Measurements from ENCODE around the gene DOCK1. TPM values are rescaled to one million over a fixed set of nuclear protein-coding genes. Genes with fewer than 3 reads are reported as not detected.

DOCK1 gene
- total RNA-seq, 1 experiment from 2014 or later = 60.4 TPM

DNA sequence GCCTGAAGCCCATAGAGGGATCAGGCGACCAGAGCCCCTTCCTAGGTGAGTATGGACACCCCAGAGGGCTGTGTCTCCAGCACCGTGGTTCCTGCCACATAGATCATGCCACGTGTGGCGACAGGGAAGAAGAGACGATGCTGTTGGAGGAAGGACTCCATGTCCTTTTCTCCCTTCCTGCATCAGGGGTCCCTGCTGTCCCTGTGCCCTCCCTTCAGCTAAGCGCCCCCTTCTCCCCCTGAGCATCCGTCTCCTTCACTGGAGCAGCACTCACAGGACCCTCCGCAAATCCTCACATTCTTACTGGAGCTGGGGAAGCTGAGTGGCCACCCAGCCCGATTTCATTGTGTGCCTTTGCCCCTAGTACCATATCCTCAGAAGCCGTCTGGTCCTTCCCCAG lies 558.3 kb downstream of the DOCK1 start:
- DNase-seq (ENCODE audit: low read depth in 1 of 2, low spot score in 2 of 2) = no peak
- Histone ChIP-seq H3K36me3 (no peaks in the 10 kb centered on the region), H3K4me1 (replicated peaks) (no peaks in the 10 kb centered on the region)

DNA sequence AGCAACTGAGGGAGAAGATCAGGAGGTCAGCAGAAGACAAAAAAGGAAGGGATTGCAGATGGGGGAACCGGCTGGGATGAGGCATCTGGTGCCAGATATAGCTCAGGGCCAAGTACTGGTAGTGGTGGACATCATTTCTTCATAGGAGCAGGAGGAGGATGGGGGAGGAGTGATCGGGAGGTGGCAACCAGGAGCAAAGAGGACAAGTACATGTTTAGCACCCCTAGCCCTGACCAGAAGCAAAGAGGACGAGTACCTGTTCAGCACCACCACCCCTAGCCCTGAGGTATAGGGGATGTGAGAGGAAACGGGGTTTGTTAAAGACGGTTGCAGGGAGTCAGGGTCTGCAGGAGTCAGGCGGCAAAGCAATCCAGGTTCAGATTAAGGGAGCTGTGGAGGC lies 559.3 kb downstream of the DOCK1 start:
- no peak for DNase-seq (ENCODE audit: low read depth in 1 of 2, low spot score in 2 of 2)
- Histone ChIP-seq H3K4me3 (no peak overlapping the region), H3K4me1 (replicated peaks) (no peaks in the 10 kb centered on the region), H3K36me3 (no peaks in the 10 kb centered on the region), H3K27ac (no peak overlapping the region), H3K27me3 (replicated peaks) (peaks cover 2% of the 10 kb centered on the region; the same call in 1 of the 2 replicates), H3K9me3 (replicated peaks) (no peaks in the 10 kb centered on the region; the same call in 1 of the 2 replicates)

More for the DNA sequence above, 558.3 kb downstream of the DOCK1 start:
- Histone ChIP-seq H3K27ac (no peak overlapping the region), H3K27me3 (replicated peaks) (peaks cover 2% of the 10 kb centered on the region; the same call in 1 of the 2 replicates), H3K9me3 (replicated peaks) (no peaks in the 10 kb centered on the region; the same call in 1 of the 2 replicates), H3K4me3 (no peak overlapping the region)

DNA sequence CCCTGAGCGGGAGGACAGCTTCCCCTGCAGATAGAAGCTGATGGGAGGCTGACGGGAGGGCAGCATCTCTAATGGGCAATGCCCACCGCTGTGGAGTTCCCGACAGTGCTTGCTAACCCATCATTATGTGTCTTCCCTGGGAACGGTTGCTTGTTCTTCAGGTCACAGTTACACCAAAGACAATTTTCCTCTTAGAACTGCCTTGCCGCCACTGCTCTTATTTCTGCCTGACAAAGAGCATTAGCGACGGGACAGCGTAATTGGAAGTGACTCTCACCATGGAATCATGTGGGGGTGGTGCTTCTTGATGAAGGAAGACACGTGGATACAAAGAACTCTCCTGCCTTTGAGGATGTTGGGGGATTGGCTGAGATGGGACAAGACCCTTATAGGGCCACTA lies 562.6 kb downstream of the DOCK1 start:
- Histone ChIP-seq H3K4me1 (replicated peaks) (no peaks in the 10 kb centered on the region), H3K36me3 (no peaks in the 10 kb centered on the region), H3K27me3 (replicated peaks) (peaks cover 2% of the 10 kb centered on the region; the same call in 1 of the 2 replicates), H3K27ac (no peak overlapping the region), H3K4me3 (no peak overlapping the region), H3K9me3 (replicated peaks) (no peaks in the 10 kb centered on the region; the same call in 1 of the 2 replicates)
- DNase-seq (ENCODE audit: low read depth in 1 of 2, low spot score in 2 of 2) = no peak

DNA sequence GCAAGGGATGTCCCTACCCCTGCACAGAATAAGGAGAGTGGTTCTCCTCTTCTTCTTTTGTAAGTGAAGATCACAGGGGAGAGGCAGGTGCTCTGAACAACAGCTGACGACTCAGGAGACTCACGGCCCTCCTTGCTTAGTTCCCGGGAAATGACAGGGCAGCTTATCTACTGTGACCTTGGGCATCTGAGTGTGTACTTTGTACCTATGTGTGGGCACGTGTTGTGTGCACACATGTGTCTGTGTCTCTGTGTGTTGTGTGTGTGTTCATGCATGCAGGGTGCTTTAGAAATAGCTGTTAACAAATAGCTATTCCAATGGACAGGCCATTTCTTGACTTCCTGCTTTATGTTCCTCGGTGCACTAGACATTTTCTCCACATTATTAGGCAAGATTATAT lies 563.4 kb downstream of the DOCK1 start:
- no peak for DNase-seq (ENCODE audit: low read depth in 1 of 2, low spot score in 2 of 2)
- Histone ChIP-seq H3K36me3 (no peaks in the 10 kb centered on the region), H3K4me1 (replicated peaks) (no peaks in the 10 kb centered on the region), H3K9me3 (replicated peaks) (no peaks in the 10 kb centered on the region; the same call in 1 of the 2 replicates), H3K27me3 (replicated peaks) (peaks cover 2% of the 10 kb centered on the region; the same call in 1 of the 2 replicates), H3K27ac (no peak overlapping the region), H3K4me3 (no peak overlapping the region)

DNA sequence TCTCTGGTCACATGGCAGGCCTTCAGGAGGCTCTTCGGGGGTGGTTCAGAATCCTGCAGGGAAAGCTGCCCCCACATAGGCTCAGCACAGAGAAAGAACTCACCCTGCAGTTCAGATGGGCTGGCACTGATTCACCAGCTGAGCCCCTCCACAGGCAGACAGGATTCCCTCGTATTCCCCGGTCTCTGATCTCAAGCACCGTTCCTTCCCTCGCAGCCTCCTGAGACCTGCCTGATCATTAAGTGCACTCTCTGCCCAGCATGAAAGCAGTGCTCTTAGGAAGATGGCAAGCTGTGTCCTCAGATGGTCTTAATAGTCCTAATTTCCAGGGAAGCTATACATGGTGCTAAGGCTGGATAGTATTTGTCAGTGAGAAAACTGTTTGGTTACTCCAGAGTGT lies 565.7 kb downstream of the DOCK1 start:
- H3K9me3 ChIP-seq (replicated peaks) = no peaks in the 10 kb centered on the region; the same call in 1 of the 2 replicates
- H3K4me3 ChIP-seq = no peak overlapping the region
- H3K36me3 ChIP-seq = no peaks in the 10 kb centered on the region
- no peaks in the 10 kb centered on the region for H3K4me1 ChIP-seq (replicated peaks)
- 0 out of 2 replicates have a peak, but pooled peaks cover 7% of the 10 kb centered on the region for H3K27me3 ChIP-seq (replicated peaks)
- H3K27ac ChIP-seq = no peak overlapping the region
- no peak for DNase-seq (ENCODE audit: low read depth in 1 of 2, low spot score in 2 of 2)

DNA sequence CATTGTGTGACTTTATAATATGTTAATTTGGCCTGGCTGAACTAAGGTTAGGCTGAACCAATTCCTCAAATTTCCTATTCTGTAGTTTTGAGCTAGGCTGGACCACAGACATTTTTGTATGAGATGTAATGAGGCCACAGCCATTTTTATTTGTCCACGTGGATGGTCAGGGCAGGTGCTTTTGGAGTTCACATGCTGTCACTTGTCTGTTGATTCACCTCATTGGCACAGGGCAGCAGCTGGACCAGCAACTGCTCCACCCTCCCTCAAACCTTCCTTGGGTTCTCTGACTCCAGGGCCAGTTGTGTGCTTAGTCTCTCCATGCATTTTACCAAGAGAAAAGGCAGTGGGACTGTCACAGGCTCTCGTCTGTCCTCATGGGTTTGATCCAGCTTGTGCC lies 567.7 kb downstream of the DOCK1 start:
- Histone ChIP-seq H3K9me3 (replicated peaks) (no peaks in the 10 kb centered on the region; the same call in 1 of the 2 replicates), H3K36me3 (no peaks in the 10 kb centered on the region), H3K4me1 (replicated peaks) (no peaks in the 10 kb centered on the region), H3K27me3 (replicated peaks) (0 out of 2 replicates have a peak, but pooled peaks cover 7% of the 10 kb centered on the region), H3K4me3 (no peak overlapping the region), H3K27ac (no peak overlapping the region)
- no peak for DNase-seq (ENCODE audit: low read depth in 1 of 2, low spot score in 2 of 2)

DNA sequence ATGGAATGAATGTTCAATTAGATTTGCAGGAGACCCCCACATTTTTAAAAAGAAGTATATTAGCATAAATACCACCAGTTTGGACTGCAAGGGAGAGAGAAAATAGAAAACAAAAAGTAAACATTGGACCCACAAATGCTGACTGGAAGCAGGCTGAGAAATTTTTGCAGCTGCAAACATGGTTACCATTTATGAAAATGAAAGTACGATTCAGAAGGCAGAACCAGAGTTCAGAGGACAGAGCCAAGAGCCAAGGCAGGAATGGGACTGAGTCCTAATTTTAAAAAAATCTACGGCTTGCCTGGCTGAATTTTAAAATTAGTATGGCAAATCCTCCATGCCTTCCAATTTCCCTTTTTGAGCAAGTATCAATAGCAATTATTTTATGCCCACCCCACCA lies 569.3 kb downstream of the DOCK1 start:
- DNase-seq (ENCODE audit: low read depth in 1 of 2, low spot score in 2 of 2) = no peak
- no peaks in the 10 kb centered on the region for H3K4me1 ChIP-seq (replicated peaks)
- H3K27ac ChIP-seq = no peak overlapping the region
- no peaks in the 10 kb centered on the region for H3K36me3 ChIP-seq
- peaks cover 9% of the 10 kb centered on the region; the same call in 1 of the 2 replicates for H3K27me3 ChIP-seq (replicated peaks)
- H3K4me3 ChIP-seq = no peak overlapping the region
- no peaks in the 10 kb centered on the region for H3K9me3 ChIP-seq (replicated peaks)

DNA sequence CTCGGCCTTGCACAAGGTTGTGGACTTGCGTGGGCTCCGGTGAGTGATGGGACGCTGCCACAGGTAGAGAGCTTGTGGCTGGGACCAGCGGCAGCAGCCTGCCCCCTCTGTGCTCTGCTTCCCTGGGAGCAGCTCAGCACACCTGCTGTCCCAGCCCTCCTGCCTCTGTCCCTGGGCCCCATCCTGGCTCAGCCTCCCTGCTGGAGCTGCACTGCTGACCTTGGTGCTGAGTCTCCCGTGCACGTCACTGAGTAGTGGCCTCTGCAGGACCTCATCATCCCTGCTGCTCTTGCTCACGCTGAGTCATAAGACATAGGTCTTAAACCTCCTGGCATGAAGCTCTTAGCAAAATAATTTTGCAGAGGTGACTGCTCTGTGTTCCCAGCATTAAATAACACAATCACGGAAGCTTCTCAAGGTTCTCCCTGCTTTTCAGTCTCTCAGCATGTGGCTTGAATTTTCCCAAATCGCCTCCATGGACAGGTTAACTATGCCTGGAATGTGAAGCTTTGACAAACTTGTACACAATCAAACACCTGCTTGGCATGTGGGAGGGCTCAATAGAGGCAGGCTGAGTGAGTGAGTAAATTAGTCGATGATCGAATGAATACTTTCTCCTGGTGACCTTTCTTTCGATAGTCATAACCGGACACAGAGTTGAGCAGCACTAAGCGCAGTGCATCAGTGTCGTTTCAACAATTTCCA lies 580.1 kb downstream of the DOCK1 start:
- Histone ChIP-seq H3K27ac (no peak overlapping the region), H3K4me1 (replicated peaks) (0 out of 2 replicates have a peak, but pooled peaks cover 4% of the 10 kb centered on the region), H3K9me3 (replicated peaks) (no peaks in the 10 kb centered on the region), H3K4me3 (no peak overlapping the region), H3K27me3 (replicated peaks) (0 out of 2 replicates have a peak, but pooled peaks cover 4% of the 10 kb centered on the region), H3K36me3 (no peaks in the 10 kb centered on the region)
- no peak for DNase-seq (ENCODE audit: low read depth in 1 of 2, low spot score in 2 of 2)

DNA sequence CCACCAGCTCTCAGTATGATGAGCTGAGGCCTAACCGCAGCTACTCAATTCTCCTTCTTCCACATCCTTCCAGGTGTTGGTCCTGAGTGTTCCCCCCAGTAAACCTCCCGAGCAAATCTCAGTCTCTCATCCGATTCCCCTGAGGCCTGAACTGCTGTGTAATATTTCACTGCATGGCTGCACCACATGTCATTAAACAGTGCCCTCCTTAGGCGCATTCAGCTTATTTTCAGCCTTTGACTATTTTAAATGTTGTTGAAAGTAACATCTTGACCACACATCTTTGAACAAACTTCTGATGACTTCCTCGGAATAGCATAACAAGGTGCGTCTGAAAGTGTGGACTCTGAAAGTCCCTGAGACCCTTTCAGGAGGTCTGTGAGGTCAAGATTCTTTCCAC lies 581.1 kb downstream of the DOCK1 start:
- no peaks in the 10 kb centered on the region for H3K36me3 ChIP-seq
- 0 out of 2 replicates have a peak, but pooled peaks cover 4% of the 10 kb centered on the region for H3K4me1 ChIP-seq (replicated peaks)
- DNase-seq (ENCODE audit: low read depth in 1 of 2, low spot score in 2 of 2) = no peak
- H3K27ac ChIP-seq = no peak overlapping the region
- no peak overlapping the region for H3K4me3 ChIP-seq
- 0 out of 2 replicates have a peak, but pooled peaks cover 3% of the 10 kb centered on the region for H3K27me3 ChIP-seq (replicated peaks)
- H3K9me3 ChIP-seq (replicated peaks) = no peaks in the 10 kb centered on the region

DNA sequence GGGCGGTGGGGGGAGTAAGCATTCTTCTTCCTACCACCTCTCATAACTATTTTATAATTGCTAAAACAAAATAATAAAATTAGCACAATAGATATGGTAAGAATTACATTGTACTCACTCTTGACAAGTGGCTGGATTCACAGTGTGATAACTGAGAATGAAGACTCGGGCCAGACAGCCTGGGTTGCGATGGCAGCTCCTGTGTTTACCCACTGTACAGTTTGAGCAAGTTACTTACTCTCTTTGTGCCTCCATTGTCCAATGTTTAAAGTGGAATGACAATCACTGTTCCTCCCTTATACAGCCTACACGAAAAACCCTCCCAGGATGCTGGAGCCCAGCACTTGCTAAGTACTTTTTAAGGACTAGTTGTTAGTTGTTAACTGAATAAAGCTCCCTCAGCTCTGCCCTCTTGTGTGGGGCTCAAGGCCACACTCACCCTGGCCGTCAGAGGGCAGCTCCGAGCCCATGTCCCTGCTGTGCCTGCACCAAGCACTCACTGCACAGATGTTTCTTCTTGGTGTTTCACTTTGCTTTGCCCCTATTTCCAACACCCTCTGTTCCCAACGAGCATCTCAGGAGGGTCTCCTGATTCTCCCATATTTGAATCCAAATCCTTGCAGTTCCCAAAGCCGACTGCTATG lies 587.5 kb downstream of the DOCK1 start:
- Histone ChIP-seq H3K27me3 (replicated peaks) (peaks cover 11% of the 10 kb centered on the region), H3K36me3 (no peaks in the 10 kb centered on the region), H3K4me3 (no peak overlapping the region), H3K9me3 (replicated peaks) (no peaks in the 10 kb centered on the region), H3K27ac (no peak overlapping the region), H3K4me1 (replicated peaks) (0 out of 2 replicates have a peak, but pooled peaks cover 4% of the 10 kb centered on the region)
- no peak for DNase-seq (ENCODE audit: low read depth in 1 of 2, low spot score in 2 of 2)

DNA sequence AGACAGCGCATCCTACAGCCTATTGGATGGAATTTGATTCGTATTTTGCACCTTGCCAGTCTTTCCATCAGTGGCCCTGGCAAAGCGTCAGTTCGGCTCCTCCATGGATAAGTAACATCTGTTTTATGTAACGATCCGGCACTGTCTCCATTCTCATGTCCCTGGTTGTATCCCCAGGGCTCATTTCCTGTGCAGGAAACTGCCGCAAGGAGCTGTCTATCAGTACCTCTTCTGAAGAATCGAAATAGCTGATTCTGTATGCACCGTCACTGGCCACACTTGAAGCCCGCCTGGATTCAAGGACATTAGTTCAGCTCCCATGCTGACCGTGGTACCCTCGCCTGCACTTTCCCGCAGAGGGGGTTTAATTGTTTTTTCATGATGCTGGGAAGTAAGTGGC lies 590.8 kb downstream of the DOCK1 start:
- Histone ChIP-seq H3K36me3 (no peaks in the 10 kb centered on the region), H3K4me1 (replicated peaks) (no peaks in the 10 kb centered on the region), H3K4me3 (no peak overlapping the region), H3K27me3 (replicated peaks) (peaks cover 27% of the 10 kb centered on the region), H3K9me3 (replicated peaks) (no peaks in the 10 kb centered on the region), H3K27ac (no peak overlapping the region)
- DNase-seq (ENCODE audit: low read depth in 1 of 2, low spot score in 2 of 2) = no peak

DNA sequence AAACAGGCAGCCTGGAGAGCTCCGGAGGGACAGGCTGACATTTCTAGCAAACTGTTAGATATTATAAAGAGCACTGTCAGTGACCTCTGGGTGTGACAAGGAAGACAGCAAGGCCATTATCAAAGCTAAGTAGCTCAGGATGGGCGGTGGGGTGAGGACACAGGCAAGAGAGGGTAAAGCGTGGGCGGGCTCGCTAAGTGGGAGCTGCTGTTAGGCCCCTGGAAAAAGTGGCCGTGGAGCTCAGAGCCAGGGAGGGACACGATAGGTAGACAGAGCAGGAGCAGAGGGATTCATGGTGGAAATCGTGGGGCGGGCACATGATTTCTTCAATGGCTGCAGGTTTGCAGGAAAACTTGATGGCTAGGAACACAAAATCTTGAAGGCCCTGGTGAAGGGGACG lies 592.5 kb downstream of the DOCK1 start:
- Histone ChIP-seq H3K4me1 (replicated peaks) (no peaks in the 10 kb centered on the region), H3K36me3 (no peaks in the 10 kb centered on the region), H3K4me3 (no peak overlapping the region), H3K27me3 (replicated peaks) (peaks cover 31% of the 10 kb centered on the region), H3K9me3 (replicated peaks) (no peaks in the 10 kb centered on the region), H3K27ac (no peak overlapping the region)
- DNase-seq (ENCODE audit: low read depth in 1 of 2, low spot score in 2 of 2) = no peak

DNA sequence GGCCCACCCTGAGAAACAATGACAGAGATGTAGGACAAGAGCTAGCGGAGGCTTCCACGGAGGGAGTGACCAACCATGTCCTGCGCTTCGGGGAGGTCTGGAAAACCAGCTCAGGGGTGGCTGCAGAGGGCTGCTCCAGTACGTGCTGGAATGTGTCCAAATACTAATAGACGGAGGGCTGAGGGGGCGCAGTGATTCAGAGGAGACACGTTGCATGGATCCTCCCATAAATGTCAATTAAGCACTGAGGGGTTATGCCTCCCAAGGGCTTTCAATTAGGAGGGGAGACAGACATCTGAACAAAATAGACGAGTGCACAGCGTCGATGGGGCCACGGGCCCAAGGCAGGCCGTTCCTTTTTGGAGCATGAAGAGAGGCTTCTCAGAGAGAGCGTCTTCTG lies 592.9 kb downstream of the DOCK1 start:
- no peak overlapping the region for H3K4me3 ChIP-seq
- H3K27me3 ChIP-seq (replicated peaks) = peaks cover 31% of the 10 kb centered on the region
- H3K36me3 ChIP-seq = no peaks in the 10 kb centered on the region
- H3K9me3 ChIP-seq (replicated peaks) = no peaks in the 10 kb centered on the region
- DNase-seq (ENCODE audit: low read depth in 1 of 2, low spot score in 2 of 2) = no peak
- H3K27ac ChIP-seq = no peak overlapping the region
- no peaks in the 10 kb centered on the region for H3K4me1 ChIP-seq (replicated peaks)

DNA sequence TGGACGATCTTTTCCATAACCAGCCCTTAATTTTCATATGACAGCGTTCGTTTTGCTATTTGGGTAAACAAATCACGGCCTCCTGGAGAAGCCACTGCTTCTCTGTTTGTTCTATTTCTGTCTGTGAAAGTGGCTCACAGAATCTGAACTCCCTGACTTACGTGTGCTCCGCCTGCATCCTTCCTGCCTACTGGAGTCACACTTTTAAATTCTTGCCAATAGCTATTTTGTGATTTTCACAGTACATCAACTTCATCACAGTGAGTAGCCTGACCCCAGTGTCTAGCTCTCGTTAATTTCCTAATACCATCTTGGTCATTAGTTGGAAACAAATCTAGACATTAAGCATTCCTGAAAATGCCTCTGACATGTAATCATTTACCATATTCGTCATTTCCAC lies 594.9 kb downstream of the DOCK1 start:
- H3K4me1 ChIP-seq (replicated peaks) = no peaks in the 10 kb centered on the region
- H3K36me3 ChIP-seq = no peaks in the 10 kb centered on the region
- H3K27ac ChIP-seq = no peak overlapping the region
- H3K4me3 ChIP-seq = no peak overlapping the region
- H3K27me3 ChIP-seq (replicated peaks) = peaks cover 27% of the 10 kb centered on the region
- H3K9me3 ChIP-seq (replicated peaks) = no peaks in the 10 kb centered on the region
- no peak for DNase-seq (ENCODE audit: low read depth in 1 of 2, low spot score in 2 of 2)
